GM12874 (cell line): ENCODE data around the gene INPP5A.

Experiments used
- TF ChIP-seq, protein P1 (sequence below): IDR thresholded peaks from 2 replicates; pipeline ENCODE4 v1.5.1; 2011; ENCODE audit warnings: low read depth, mild to moderate bottlenecking, control low read depth, low read length, moderate library complexity; ENCODE audit not compliant: insufficient read depth

Gene INPP5A

DNA sequence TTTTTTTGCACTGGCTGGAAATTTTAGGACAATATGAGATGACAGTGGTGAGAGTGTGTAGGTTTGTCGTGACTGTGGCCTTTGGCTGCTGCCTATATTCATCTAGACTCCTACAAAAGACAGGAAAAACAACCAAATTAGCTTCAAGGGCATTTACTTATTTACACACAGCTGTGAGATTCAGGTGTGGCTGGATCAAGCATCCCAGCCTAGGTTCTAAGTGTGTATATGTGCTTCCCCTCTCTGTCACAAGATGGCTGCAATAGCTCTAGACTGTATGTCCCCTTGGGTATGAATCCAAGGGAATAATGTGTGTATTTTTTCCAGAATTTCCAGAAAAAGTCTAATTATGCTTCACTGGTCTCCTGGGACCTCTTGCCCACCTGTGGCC lies 25.5 kb upstream of the INPP5A start:
- TF ChIP-seq, protein P1, sequence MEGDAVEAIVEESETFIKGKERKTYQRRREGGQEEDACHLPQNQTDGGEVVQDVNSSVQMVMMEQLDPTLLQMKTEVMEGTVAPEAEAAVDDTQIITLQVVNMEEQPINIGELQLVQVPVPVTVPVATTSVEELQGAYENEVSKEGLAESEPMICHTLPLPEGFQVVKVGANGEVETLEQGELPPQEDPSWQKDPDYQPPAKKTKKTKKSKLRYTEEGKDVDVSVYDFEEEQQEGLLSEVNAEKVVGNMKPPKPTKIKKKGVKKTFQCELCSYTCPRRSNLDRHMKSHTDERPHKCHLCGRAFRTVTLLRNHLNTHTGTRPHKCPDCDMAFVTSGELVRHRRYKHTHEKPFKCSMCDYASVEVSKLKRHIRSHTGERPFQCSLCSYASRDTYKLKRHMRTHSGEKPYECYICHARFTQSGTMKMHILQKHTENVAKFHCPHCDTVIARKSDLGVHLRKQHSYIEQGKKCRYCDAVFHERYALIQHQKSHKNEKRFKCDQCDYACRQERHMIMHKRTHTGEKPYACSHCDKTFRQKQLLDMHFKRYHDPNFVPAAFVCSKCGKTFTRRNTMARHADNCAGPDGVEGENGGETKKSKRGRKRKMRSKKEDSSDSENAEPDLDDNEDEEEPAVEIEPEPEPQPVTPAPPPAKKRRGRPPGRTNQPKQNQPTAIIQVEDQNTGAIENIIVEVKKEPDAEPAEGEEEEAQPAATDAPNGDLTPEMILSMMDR: no peak

DNA sequence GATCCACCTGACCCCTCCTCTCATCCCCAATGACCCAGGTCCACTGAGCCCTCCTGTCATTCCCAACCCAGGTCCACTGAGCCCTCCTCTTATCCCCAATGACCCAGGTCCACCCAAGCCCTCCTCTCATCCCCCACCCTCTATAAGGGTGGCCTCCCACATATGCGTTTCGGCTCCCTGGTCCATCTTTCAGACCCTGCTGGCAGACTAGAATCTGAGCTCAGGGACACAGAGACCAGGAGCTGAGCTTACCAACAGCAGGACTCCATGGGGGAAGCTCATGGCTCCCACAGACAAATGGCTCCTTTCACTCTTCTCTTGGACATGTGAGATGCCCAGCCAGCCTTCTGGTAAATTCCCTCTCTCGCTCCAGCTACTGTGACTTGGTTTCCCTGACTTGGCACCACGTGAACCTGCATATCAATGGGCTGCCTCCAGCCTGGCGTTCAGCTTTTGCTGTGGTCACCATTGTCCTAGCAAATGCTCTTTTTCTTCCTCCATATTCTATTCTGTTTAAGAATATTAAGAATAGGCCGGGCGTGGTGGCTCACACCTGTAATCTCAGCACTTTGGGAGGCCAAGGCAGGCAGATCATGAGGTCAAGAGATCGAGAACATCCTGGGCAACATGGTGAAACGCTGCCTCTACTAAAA lies 24.8 kb upstream of the INPP5A start:
- TF ChIP-seq, protein P1: no peak

DNA sequence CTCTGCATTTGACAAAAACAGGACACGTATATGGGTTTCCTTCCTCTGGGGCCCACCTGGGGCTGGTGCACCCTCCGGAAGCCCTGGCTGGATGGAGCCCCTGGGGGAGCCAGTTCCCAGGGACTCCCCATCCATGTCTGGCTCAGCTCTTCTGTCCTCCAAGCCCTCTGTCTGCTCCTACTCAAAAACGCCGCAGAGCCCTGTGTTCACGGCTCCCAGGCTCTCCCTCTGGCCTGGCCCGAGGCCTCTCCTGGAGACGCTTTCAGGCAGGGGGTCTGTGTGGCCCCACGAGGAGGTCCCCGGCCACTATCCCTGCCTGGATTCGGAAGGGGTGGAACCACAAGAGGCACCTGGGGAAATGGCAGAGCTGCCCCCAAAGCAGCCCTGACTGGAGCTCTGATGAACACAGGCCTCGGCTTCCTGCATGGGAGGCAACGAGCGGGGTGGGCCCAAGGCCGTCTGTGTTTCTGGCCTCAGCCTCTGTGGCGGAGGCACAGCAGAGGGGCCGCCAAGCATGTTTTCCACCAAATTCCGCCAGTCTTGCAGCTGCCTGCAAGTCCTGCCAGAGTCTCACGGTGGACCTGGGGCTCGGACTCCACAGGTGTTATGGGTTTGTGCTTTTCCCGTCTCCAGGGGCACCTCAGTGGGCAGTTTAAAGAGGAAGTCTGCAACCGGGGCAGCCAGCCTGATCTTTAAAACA lies 22.6 kb upstream of the INPP5A start:
- TF ChIP-seq, protein P1: no peak

DNA sequence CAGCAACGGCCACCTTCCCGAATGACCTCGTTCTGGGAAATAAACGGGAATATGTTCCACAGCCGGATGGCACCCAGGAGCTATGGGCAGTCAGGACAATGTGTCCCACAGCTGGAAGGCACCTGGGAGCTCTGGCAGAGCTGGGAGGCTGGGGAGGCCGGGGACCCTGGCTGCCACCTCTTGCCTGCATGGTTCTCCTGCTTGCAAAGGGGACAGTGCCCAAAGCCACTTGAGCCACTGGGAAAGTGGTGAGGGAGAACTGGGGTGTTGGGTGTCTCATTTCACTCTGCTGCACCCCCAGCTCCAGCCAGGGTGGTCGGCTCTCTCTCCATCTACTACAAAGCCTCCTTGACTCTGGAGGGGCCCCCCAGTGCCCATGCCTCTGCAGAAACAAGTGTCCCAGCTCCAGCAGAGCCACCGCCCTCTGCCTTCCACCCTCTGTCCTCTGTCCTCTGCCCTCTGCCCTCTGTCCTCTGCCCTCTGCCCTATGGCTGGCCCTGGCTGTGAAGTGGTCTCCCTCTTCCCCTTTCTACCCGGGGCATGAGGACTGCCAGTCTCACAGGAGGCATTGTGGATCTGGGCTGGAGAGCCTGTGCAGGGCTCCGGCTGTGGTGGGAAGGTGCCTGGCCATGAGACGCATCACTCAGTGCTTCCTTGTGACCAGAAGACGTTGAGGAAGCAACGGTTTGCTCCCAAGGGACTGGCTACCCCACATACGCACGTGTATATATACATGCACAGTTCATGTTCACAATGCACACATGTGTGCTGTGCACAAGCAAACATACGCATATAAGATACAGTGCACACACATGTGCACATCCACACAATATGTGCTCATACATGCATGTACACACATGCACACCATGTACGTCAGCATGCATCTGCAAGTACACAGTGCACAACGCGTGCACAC lies 21.5 kb upstream of the INPP5A start:
- TF ChIP-seq, protein P1: no peak

DNA sequence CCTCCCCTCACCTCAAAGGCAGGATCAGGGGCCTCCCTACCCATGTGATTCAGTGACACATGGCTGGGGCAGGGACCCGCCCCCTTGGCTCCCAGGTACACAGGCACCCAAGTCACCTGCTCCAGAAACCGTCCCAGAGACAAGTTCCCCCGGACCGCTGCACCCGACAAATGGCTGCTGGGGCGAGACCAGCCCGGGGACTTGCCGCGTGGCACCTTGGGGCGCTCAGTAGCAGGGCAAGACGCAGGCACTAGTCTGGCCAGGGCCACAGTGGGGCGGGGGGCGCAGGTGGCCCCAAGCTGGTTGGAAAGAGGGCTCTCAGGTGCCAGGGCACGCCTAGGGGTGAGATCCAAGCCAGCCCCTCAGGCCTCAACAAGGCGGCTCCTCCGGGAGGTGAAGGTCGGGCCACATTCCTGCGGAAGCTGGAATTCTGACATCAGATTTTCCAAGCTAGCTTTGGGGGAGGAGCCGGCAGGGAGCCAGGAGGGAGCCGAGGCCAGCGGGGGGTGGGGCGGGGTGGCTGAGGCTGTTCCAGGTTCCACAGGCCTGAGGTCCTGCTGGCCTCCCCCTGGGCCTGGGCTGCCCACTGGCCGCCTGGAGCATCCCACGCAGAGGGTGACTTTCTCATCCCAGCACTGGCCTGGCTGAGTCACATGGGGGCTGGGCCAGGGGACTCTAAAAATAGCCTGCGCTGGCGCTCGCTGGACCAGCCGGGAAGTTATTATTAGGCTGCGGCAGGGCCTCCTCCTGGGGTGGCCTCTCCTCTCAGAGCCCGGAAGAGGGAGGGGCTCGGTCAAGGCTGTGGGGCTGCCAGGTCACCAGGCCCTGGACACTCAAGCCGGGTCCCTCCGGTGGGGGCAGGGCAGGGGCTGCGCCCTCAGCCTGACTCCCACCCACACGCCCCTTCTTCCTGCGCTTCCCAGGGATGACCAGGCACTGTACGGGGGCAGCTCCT lies 20.5 kb upstream of the INPP5A start:
- TF ChIP-seq, protein P1: no peak

DNA sequence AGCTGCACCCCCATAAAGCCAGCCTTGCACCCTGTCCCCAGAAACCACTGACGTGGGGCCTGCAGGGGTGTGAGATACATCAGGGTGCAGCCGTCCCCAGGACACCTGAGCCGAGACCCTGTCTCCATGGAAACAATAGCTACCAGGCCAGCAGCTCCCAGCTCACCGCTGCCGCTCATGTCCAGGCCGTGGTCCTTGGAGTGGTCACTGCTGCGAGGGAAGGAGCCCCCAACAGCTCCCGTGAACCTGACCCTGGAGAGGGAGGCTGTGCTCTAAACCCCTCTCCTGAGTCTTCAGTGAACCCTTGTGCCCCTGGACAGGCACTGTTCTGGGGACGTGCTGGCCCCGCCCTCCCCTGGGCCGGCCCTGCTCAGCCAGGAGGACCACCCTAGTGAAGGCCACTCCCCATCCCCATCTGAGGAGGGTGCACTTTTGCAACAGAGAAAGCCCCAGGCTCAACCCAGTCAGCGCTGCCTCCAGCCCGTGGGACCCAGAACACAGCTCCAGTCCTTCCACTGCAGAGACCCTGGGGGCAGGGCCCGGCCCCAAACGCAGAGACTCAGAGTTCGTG lies 19.6 kb upstream of the INPP5A start:
- TF ChIP-seq, protein P1: no peak
